Thyroid gland (tissue), 4 donors: ENCODE data around the gene CFAP20DC.

ENCODE experiments used
- POLR2A ChIP-seq, 2 donors: fragments of 450-650 bp; IDR thresholded peaks; one replicate each; pipeline ENCODE4 v1.6.1; 2017; ENCODE audit warnings: antibody characterized with exemption in 2 of 2, mild to moderate bottlenecking in 2 of 2, moderate library complexity in 1 of 2
- TF ChIP-seq, protein P1 (sequence below), 6 experiments: fragments of 200-600 bp in 3 of 6; fragments of 450-650 bp in 3 of 6; sonication (generic) in 3 of 6; IDR thresholded peaks; one replicate each; pipeline ENCODE4 v1.5.1; 2016 to 2019; ENCODE audit warnings: antibody characterized with exemption in 6 of 6, mild to moderate bottlenecking in 2 of 6, inconsistent platforms in 1 of 6, moderate library complexity in 1 of 6

DNA sequence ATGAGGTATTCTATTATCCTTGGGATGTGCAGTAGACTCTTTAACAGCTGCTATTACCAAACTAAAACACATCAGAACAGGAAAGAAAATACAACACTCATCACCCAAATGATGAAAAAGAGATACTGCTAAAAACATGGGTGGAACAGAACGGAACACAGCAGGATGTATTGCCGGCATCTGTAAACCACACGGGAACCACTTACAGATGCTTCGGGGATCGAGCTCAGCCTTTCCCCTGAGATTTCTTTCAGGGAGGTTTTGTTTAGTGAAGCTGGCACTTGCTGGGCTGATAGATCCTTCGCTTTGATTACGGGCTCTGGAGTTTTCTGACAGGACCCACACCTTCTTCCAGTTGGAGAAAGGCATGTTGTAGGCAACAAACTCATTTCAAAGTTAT lies 201.0 kb downstream of the CFAP20DC start:
- TF ChIP-seq, protein P1, sequence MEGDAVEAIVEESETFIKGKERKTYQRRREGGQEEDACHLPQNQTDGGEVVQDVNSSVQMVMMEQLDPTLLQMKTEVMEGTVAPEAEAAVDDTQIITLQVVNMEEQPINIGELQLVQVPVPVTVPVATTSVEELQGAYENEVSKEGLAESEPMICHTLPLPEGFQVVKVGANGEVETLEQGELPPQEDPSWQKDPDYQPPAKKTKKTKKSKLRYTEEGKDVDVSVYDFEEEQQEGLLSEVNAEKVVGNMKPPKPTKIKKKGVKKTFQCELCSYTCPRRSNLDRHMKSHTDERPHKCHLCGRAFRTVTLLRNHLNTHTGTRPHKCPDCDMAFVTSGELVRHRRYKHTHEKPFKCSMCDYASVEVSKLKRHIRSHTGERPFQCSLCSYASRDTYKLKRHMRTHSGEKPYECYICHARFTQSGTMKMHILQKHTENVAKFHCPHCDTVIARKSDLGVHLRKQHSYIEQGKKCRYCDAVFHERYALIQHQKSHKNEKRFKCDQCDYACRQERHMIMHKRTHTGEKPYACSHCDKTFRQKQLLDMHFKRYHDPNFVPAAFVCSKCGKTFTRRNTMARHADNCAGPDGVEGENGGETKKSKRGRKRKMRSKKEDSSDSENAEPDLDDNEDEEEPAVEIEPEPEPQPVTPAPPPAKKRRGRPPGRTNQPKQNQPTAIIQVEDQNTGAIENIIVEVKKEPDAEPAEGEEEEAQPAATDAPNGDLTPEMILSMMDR (IDR thresholded peaks at IDR 0.05) = no peak
- no peak for TF ChIP-seq POLR2A (IDR thresholded peaks at IDR 0.05)
